COR-L47 (cell line): ENCODE measurements around the gene PHETA2.

Source experiments
- DNase-seq: peaks from one replicate; lab custom pipeline; 2025; lab: John Stamatoyannopoulos, UW

PHETA2 gene

GRCh38 chr22:42074132-42074811 lies at the start of gene PHETA2:
TSS of gene PHETA2 (plus strand) at chr22:42074248. CDS start at chr22:42077294, 3,046 bp downstream.
- DNase-seq: no peak

GRCh38 chr22:42025421-42025820 lies 48.6 kb upstream of the PHETA2 start:
- DNase-seq: no peak

- DNase-seq: no peak
These were observed 47.3 kb upstream of the PHETA2 start for GRCh38 chr22:42026705-42027104.

GRCh38 chr22:42033263-42034181 lies 40.5 kb upstream of the PHETA2 start:
- no peak for DNase-seq

- DNase-seq: no peak
These were observed 38.8 kb upstream of the PHETA2 start for GRCh38 chr22:42035256-42035655.

GRCh38 chr22:42039271-42039670 lies 34.8 kb upstream of the PHETA2 start:
- no peak for DNase-seq

- no peak for DNase-seq
These were observed 32.3 kb upstream of the PHETA2 start for GRCh38 chr22:42041784-42042183.

GRCh38 chr22:42050641-42051180 lies 23.3 kb upstream of the PHETA2 start:
- DNase-seq: no peak

- no peak for DNase-seq
These were observed 21.3 kb upstream of the PHETA2 start for GRCh38 chr22:42052765-42053164.

- no peak for DNase-seq
These were observed 17.1 kb upstream of the PHETA2 start for GRCh38 chr22:42056757-42057511.

- no peak for DNase-seq
These were observed 13.6 kb upstream of the PHETA2 start for GRCh38 chr22:42060489-42060888.

GRCh38 chr22:42061041-42061440 lies 13.0 kb upstream of the PHETA2 start:
- no peak for DNase-seq

GRCh38 chr22:42062506-42063170 lies 11.4 kb upstream of the PHETA2 start:
- DNase-seq: no peak

- DNase-seq: no peak
These were observed 9.4 kb upstream of the PHETA2 start for GRCh38 chr22:42064629-42065028.

- DNase-seq: no peak
These were observed 8.5 kb upstream of the PHETA2 start for GRCh38 chr22:42065438-42066125.

- no peak for DNase-seq
These were observed 7.8 kb upstream of the PHETA2 start for GRCh38 chr22:42066126-42066761.

- no peak for DNase-seq
These were observed 7.1 kb upstream of the PHETA2 start for GRCh38 chr22:42066937-42067336.

- no peak for DNase-seq
These were observed 6.3 kb upstream of the PHETA2 start for GRCh38 chr22:42067671-42068251.

GRCh38 chr22:42068291-42068690 lies 5.8 kb upstream of the PHETA2 start:
- no peak for DNase-seq
